GM10266 (cell line): ENCODE data around the gene SLC2A5.
"Not testable (repeated sequence)": the region's sequence is repeated elsewhere in the genome, so short reads cannot be mapped to it uniquely, and the experiment has no call there.

ENCODE experiments used
- DNase-seq: peaks from one replicate; pipeline ENCODE4 v3.0.0; 2012; ENCODE audit errors: extremely low spot score
- TF ChIP-seq, protein P1 (sequence below): IDR thresholded peaks from 2 replicates; pipeline ENCODE4 v1.5.1; 2012; ENCODE audit warnings: mild to moderate bottlenecking, low read depth; ENCODE audit not compliant: control insufficient read depth, insufficient read depth; ENCODE audit errors: missing control alignments

Gene SLC2A5

DNA sequence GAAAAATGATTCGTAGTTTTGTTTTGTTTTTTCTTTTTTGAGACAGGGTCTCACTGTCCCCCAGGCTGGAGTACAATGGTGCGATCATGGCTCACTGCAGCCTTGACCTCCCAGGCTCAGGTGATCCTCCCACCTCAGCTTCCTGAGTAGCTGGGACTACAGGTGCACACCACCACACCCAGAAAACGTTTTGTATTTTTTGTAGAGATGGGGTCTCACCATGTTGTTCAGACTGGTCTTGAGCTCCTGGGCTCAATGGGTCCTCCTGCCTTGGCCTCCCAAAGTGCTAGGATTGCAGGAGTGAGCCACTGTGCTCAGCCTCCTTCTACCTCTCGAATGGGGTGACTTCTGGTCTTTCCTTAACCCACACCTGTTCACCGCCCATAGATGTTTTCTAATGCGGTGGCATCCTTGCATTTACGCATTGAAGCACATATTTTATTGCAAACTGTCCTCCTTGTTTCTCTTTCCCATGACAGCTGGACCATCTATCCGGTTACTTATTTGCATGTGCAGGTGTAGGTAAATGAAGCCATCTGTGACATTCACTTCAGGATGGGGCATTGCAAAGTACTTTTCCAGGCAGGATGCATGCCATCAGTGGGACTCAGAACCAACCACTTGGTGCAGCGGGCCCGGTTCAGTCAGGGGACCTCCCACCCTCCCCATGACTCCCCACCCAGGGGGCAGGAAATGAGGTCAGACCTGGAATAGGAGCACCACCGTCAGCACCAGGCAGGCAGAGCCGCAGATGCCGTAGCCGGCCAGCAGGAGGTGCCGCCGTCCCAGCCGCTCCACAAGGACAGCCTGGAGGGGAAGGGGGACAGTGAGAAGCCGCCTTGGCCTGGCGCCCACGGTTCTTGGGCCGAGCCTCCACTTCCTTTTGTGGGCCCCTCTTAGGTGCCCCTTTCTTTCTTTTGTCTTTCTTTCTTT is 59.7 kb downstream of the SLC2A5 start:
- peak; percentile 62 for DNase-seq
- TF ChIP-seq, protein P1, sequence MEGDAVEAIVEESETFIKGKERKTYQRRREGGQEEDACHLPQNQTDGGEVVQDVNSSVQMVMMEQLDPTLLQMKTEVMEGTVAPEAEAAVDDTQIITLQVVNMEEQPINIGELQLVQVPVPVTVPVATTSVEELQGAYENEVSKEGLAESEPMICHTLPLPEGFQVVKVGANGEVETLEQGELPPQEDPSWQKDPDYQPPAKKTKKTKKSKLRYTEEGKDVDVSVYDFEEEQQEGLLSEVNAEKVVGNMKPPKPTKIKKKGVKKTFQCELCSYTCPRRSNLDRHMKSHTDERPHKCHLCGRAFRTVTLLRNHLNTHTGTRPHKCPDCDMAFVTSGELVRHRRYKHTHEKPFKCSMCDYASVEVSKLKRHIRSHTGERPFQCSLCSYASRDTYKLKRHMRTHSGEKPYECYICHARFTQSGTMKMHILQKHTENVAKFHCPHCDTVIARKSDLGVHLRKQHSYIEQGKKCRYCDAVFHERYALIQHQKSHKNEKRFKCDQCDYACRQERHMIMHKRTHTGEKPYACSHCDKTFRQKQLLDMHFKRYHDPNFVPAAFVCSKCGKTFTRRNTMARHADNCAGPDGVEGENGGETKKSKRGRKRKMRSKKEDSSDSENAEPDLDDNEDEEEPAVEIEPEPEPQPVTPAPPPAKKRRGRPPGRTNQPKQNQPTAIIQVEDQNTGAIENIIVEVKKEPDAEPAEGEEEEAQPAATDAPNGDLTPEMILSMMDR, result peak; percentile 67

DNA sequence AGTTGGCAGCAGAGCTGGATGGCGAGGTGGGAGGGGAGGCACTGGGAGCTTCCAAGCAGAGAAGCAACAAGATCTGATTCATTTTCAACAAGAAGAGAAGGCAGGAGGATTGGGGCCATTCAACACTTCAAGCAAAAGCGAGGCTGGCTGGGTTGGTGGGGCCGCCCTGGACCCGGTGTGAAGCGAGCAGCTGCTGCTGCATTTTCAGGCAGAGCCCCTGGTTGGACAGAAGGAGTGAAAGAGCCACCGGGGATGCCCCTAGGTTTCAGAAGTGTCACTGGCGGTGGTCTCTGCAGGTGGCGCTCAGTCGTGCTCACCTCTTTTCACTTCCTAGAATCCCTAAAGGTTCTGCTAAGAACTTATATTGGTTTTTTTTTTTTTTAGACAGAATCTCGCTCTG is 61.2 kb downstream of the SLC2A5 start:
- DNase-seq, result no peak
- TF ChIP-seq, protein P1, result peak; percentile 17

GRCh38 chr1:9006956-9007615 is 62.3 kb downstream of the SLC2A5 start:
- TF ChIP-seq, protein P1, result no peak
- no peak for DNase-seq

- no peak for DNase-seq
- TF ChIP-seq, protein P1, result no peak
Measured at GRCh38 chr1:9005395-9005708, 64.1 kb downstream of the SLC2A5 start.

DNA sequence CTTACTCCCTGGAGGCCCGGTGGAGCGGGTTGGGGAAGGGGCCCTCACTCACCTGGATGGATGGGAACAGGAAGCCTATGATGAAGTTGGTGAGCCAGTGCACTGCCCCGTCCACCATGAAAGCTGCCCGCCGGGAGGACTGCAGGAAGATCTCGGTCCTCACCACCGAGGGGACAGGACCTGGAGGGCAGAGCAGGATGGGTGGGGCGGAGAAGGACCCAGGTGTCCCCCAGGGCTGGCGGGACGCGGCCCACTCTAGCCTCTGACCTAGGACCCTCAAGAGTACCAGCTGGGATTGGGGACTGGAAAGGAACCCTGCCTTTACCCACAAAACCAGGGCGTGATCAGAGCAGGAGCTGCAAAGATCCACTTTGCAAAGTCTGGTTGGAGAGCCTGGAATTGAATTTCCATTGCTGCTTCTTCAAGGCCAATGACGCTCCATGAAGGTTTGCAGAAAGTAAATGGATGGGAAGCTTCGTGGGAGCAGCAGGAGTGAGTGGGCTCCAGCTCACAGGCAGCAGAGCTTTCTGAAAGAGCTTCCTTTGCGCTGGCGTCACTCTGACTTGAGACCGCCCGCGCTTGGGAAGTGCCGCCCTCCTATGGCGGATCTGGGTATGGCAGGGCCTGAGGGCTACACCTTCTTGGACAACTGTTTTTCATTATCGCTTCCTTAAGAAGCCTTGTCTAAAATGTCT is 64.6 kb downstream of the SLC2A5 start:
- TF ChIP-seq, protein P1, result peak; percentile 96
- DNase-seq, result peak; percentile 87

GRCh38 chr1:9004031-9004699 is 65.3 kb downstream of the SLC2A5 start:
- no peak for DNase-seq
- TF ChIP-seq, protein P1, result no peak

DNA sequence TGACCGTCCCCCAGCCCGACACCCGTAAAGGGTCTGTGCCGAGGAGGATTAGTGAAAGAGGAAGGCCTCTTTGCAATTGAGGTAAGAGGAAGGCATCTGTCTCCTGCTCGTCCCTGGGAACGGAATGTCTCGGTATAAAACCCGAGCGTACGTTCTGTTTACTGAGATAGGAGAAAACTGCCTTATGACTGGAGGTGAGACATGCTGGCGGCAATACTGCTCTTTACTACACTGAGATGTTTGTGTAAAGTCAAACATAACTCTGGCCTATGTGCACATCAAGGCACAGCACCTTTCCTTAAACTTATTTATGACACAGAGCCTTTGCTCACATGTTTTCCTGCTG is 67.2 kb downstream of the SLC2A5 start:
- DNase-seq, result not testable (repeated sequence)

GRCh38 chr1:9001534-9002214 is 67.8 kb downstream of the SLC2A5 start:
- not testable (repeated sequence) for DNase-seq

- DNase-seq, result not testable (repeated sequence)
Measured at GRCh38 chr1:8993962-8994675, 75.3 kb downstream of the SLC2A5 start.
